ENCODE results near the gene ERC1.

GRCh38 chr12:1293901-1294300 lies 302.9 kb downstream of the ERC1 start:
- no peak for TF ChIP-seq RBM34 (IDR thresholded peaks at IDR 0.05; ENCODE audit: borderline replicate concordance, insufficient read depth, low read length)
- no peak for TF ChIP-seq ATF4 (CRISPR knock-in tag; IDR thresholded peaks at IDR 0.05)
- no peak for TF ChIP-seq JUN (IDR thresholded peaks at IDR 0.05; ENCODE audit: borderline replicate concordance, low read depth, low read length)
- TF ChIP-seq JUN (CRISPR knock-in tag; IDR thresholded peaks at IDR 0.05; ENCODE audit: borderline replicate concordance), result no peak
- TF ChIP-seq PCBP2 (IDR thresholded peaks at IDR 0.05; ENCODE audit: low read depth, low read length, poor library complexity, severe bottlenecking), result no peak
- TF ChIP-seq MBD1 (CRISPR knock-in tag; IDR thresholded peaks at IDR 0.05), result no peak
- TF ChIP-seq NFIC (IDR thresholded peaks at IDR 0.05), result no peak

All from K562 (cell line).